ENCODE results near the gene SNN.

DNA sequence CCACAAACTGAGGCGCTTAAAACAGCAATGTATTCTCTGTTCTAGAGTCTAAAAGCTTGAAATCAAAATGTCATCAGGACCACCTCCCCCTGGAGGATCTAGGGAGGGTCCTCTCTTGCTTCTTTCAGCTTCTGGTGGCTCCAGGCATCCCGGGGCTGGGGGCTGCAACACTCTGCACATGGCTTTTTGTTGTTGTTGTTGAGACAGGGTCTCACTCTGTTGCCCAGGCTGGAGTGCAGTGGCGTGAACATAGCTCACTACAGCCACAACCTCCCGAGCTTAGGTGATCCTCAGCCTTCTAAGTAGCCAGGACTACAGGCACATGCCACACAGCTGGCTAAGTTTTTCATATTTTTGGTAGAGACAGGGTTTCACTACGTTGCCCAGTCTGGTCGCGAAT is 37.0 kb upstream of the SNN start:
- TF ChIP-seq EZH2 (IDR thresholded peaks at IDR 0.05; ENCODE audit: insufficient read depth, poor library complexity, severe bottlenecking) (no peak), EZH2phosphoT487 (IDR thresholded peaks at IDR 0.05; ENCODE audit: insufficient read depth, low read depth) (no peak)

All from GM23248 (cell line).